ENCODE results near the gene GRIK4. TPM values are rescaled to one million over a fixed set of nuclear protein-coding genes. Genes with fewer than 3 reads are reported as not detected.

The GRIK4 gene
- total and polyA plus RNA-seq, 2 of the 4 experiments (the other 2 are of a cell fraction): 0.18 to 0.38 TPM

GRCh38 chr11:120667281-120667680 is 155.7 kb downstream of the GRIK4 start:
- no peaks in the 10 kb centered on the region for H4K20me1 ChIP-seq (ENCODE audit: insufficient read depth, low read length)
- H3K9me1 ChIP-seq (ENCODE audit: insufficient read depth, low read length): no peaks in the 10 kb centered on the region; the same call in 1 of the 2 replicates
- no peak overlapping the region for H3K4me2 ChIP-seq (ENCODE audit: low read depth, low read length)
- no peak overlapping the region for H3K27ac ChIP-seq (ENCODE audit: insufficient read depth, low read length)
- no peaks in the 10 kb centered on the region for H3K9me3 ChIP-seq (ENCODE audit: control insufficient read depth, insufficient read depth, low read length)
- no peak overlapping the region for H3K18ac ChIP-seq (ENCODE audit: low read depth, low read length)
- 83% methylated on average over 7 of the region's 14 CpGs; no CpG with 5 or more reads in 1 of the 2 experiments for WGBS, 2 experiments (ENCODE audit: extremely low coverage in 2 of 2, insufficient read length in 1 of 2)
- ChIA-PET POLR2A (ENCODE audit: unreplicated experiment) (interaction anchor here (0.6 kb wide), 1 partner anchor 1244 kb away, joined by 4 read pairs; the partner anchor contains the start of gene THY1), CTCF (interaction anchor here (1.9 kb wide), 1 partner anchor 18 kb away, joined by 4 read pairs; no protein-coding TSS in a partner anchor)
- H2BK20ac ChIP-seq (ENCODE audit: low read depth, low read length): no peak overlapping the region
- H4K5ac ChIP-seq (ENCODE audit: low read depth, low read length): no peak overlapping the region
- no peak overlapping the region for H3K56ac ChIP-seq (ENCODE audit: extremely low read depth, insufficient read depth, low read length)
- H3K23ac ChIP-seq (ENCODE audit: low read depth, low read length): no peak overlapping the region
- no peak overlapping the region for H3K9ac ChIP-seq (ENCODE audit: low read depth, low read length)
- no peak overlapping the region for H4K8ac ChIP-seq (ENCODE audit: low read depth in 2 of 2, low read length in 2 of 2)
- H2AFZ ChIP-seq (replicated peaks; ENCODE audit: low read length, poor library complexity): peak overlapping the region; percentile 38
- no peak for TF ChIP-seq MXI1 (IDR thresholded peaks at IDR 0.05; ENCODE audit: borderline replicate concordance, low read depth, low read length)
- no peak for TF ChIP-seq RFX5 (IDR thresholded peaks at IDR 0.05; ENCODE audit: low read depth, low read length)
- no peak for TF ChIP-seq SMC3 (IDR thresholded peaks at IDR 0.05; ENCODE audit: low read depth, low read length)
- TF ChIP-seq RCOR1 (IDR thresholded peaks at IDR 0.05; ENCODE audit: insufficient replicate concordance, low read length): no peak
- no peak for TF ChIP-seq USF2 (IDR thresholded peaks at IDR 0.05; ENCODE audit: low read depth, low read length)
- no peak for TF ChIP-seq ELK1 (IDR thresholded peaks at IDR 0.05; ENCODE audit: borderline replicate concordance, low read depth, low read length)
- TF ChIP-seq FOS (IDR thresholded peaks at IDR 0.05; ENCODE audit: low read depth, low read length): no peak
- no peak for TF ChIP-seq RAD21 (IDR thresholded peaks at IDR 0.05; ENCODE audit: low read length)
- TF ChIP-seq CHD1 (IDR thresholded peaks at IDR 0.05; ENCODE audit: low read depth, low read length): no peak
- no peak for TF ChIP-seq MAFK (IDR thresholded peaks at IDR 0.05; ENCODE audit: low read depth, low read length)
- no peak overlapping the region for H2BK15ac ChIP-seq (ENCODE audit: low read depth, low read length)
- no peak overlapping the region for H2AK9ac ChIP-seq (replicated peaks; ENCODE audit: low read depth, low read length, poor library complexity)
- no peaks in the 10 kb centered on the region for H3K36me3 ChIP-seq (ENCODE audit: control insufficient read depth, insufficient read depth, low read length)
- no peak for DNase-seq
- BruUV-seq (replicated peaks): no TSS peak
- H3K79me1 ChIP-seq (ENCODE audit: low read depth in 1 of 2, low read length in 2 of 2): no peaks in the 10 kb centered on the region
- no peak overlapping the region for H3K4ac ChIP-seq (ENCODE audit: low read depth, low read length)
- no peak overlapping the region for H3K14ac ChIP-seq (replicated peaks; ENCODE audit: low read depth, low read length)
- no peak overlapping the region for H2BK5ac ChIP-seq (ENCODE audit: low read depth, low read length, poor library complexity, severe bottlenecking)
- dilution Hi-C loops (cut with HindIII; ENCODE audit: low sequenced_read_pairs, unreplicated experiment) (no loop called here), intact Hi-C loops (cut with micrococcal nuclease) (no loop called here), in situ Hi-C loops (cut with MboI; ENCODE audit: low sequenced_read_pairs) (no loop called here)
- H3K27me3 ChIP-seq (ENCODE audit: control insufficient read depth, insufficient read depth, low read length): peaks cover 28% of the 10 kb centered on the region
- no peak overlapping the region for H4K91ac ChIP-seq (ENCODE audit: insufficient read depth, low read depth, low read length)
- no peak overlapping the region for H3K4me3 ChIP-seq (ENCODE audit: insufficient read depth, low read depth, low read length)
- H2BK120ac ChIP-seq (ENCODE audit: low read depth, low read length): no peak overlapping the region
- H3K4me1 ChIP-seq (ENCODE audit: control insufficient read depth, insufficient read depth, low read length): no peaks in the 10 kb centered on the region
- no peak overlapping the region for H2AK5ac ChIP-seq (ENCODE audit: low read depth, low read length)
- no peak for ATAC-seq (ENCODE audit: low read depth)
